DOHH2 (cell line): Measurements from ENCODE around the gene CD1B.
"Not testable (repeated sequence)": the region's sequence is repeated elsewhere in the genome, so short reads cannot be mapped to it uniquely, and the experiment has no call there.

Source experiments
- H3F3A ChIP-seq: fragments of 200-600 bp; sonication (generic), shearing (Covaris generic); 2 replicates; pipeline ENCODE4 v1.6.0; 2016; ENCODE audit warnings: antibody characterized with exemption, mild to moderate bottlenecking; ENCODE audit not compliant: control insufficient read depth, insufficient read depth
- H3K27ac ChIP-seq: fragments of 200-600 bp; sonication (generic); 2 replicates; pipeline ENCODE4 v1.5.1; 2014; ENCODE audit warnings: low read depth, mild to moderate bottlenecking, low read length, moderate library complexity
- H3K27me3 ChIP-seq: fragments of 200-600 bp; sonication (generic); 2 replicates; pipeline ENCODE4 v1.6.1; 2014; ENCODE audit warnings: mild to moderate bottlenecking, low read length, mixed read lengths; ENCODE audit not compliant: control insufficient read depth
- H3K36me3 ChIP-seq: fragments of 200-600 bp; sonication (generic); 2 replicates; pipeline ENCODE4 v1.6.1; 2014; ENCODE audit warnings: mild to moderate bottlenecking, low read length, moderate library complexity, mixed read lengths; ENCODE audit not compliant: control insufficient read depth
- H3K4me1 ChIP-seq: fragments of 200-600 bp; sonication (generic); 2 replicates; pipeline ENCODE4 v1.6.1; 2014; ENCODE audit warnings: mild to moderate bottlenecking, low read length, mixed read lengths; ENCODE audit not compliant: control insufficient read depth
- H3K4me2 ChIP-seq: fragments of 200-600 bp; sonication (generic); 2 replicates; pipeline ENCODE4 v1.6.0; 2014; ENCODE audit warnings: mild to moderate bottlenecking, low read length, moderate library complexity
- H3K4me3 ChIP-seq: fragments of 200-600 bp; sonication (generic); 2 replicates; pipeline ENCODE4 v1.5.1; 2014; ENCODE audit warnings: mild to moderate bottlenecking, low read length, mixed read lengths
- H3K79me2 ChIP-seq: fragments of 200-600 bp; sonication (generic); 2 replicates; pipeline ENCODE4 v1.6.1; 2014; ENCODE audit warnings: mild to moderate bottlenecking, low read length, mixed read lengths; ENCODE audit not compliant: control insufficient read depth
- H3K9me2 ChIP-seq: fragments of 200-600 bp; sonication (generic); replicated peaks from 2 replicates; pipeline ENCODE4 v1.6.1; 2014; ENCODE audit warnings: mild to moderate bottlenecking, low read length, mixed read lengths; ENCODE audit not compliant: control insufficient read depth
- H3K9me3 ChIP-seq: fragments of 200-600 bp; sonication (generic); 2 replicates; pipeline ENCODE4 v1.6.1; 2014; ENCODE audit warnings: antibody characterized with exemption, low read length, mixed read lengths; ENCODE audit not compliant: control insufficient read depth, insufficient read depth
- H4K20me1 ChIP-seq: fragments of 200-600 bp; sonication (generic); 2 replicates; pipeline ENCODE4 v1.6.0; 2014; ENCODE audit warnings: low read depth, mild to moderate bottlenecking, antibody characterized with exemption, low read length, moderate library complexity; ENCODE audit not compliant: control insufficient read depth, insufficient read depth
- TF ChIP-seq, protein P1 (sequence below): fragments of 200-600 bp; sonication (generic); IDR thresholded peaks from one replicate; pipeline ENCODE4 v1.5.1; 2014; ENCODE audit warnings: antibody characterized with exemption, mild to moderate bottlenecking, low read depth, low read length; ENCODE audit not compliant: poor library complexity, severe bottlenecking

CD1B gene

DNA sequence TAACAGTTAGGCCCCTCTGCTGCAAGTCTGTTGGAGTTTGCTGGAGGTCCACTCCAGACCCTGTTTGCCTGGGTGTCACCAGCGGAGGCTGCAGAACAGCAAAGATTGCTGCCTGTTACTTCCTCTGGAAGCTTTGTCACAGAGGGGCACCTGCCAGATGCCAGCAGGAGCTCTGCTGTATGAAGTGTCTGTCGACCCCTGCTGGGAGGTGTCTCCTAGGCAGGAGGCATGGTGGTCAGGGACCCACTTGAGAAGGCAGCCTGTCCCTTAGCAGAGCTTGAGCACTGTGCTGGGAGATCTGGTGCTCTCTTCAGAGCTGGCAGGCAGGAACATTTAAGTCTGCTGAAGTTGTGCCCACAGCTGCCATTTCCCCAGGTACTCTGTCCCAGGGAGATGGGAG, 48.9 kb downstream of the CD1B start:
- Histone ChIP-seq H3K4me1 (peaks cover 53% of the 10 kb centered on the region), H3F3A (peaks cover 34% of the 10 kb centered on the region)
- H3K79me2 ChIP-seq, H3K36me3 ChIP-seq, H3K9me2 ChIP-seq, H3K27me3 ChIP-seq, H3K4me3 ChIP-seq, H3K27ac ChIP-seq, H3K4me2 ChIP-seq, H3K9me3 ChIP-seq, H4K20me1 ChIP-seq: not testable (repeated sequence)
- TF ChIP-seq, protein P1, sequence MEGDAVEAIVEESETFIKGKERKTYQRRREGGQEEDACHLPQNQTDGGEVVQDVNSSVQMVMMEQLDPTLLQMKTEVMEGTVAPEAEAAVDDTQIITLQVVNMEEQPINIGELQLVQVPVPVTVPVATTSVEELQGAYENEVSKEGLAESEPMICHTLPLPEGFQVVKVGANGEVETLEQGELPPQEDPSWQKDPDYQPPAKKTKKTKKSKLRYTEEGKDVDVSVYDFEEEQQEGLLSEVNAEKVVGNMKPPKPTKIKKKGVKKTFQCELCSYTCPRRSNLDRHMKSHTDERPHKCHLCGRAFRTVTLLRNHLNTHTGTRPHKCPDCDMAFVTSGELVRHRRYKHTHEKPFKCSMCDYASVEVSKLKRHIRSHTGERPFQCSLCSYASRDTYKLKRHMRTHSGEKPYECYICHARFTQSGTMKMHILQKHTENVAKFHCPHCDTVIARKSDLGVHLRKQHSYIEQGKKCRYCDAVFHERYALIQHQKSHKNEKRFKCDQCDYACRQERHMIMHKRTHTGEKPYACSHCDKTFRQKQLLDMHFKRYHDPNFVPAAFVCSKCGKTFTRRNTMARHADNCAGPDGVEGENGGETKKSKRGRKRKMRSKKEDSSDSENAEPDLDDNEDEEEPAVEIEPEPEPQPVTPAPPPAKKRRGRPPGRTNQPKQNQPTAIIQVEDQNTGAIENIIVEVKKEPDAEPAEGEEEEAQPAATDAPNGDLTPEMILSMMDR, result peak; percentile 11
